K562 treated with DMSO at 1 percent for 4 hours (cell line): ENCODE measurements around the gene HDHD5. TPM values are rescaled to one million over a fixed set of nuclear protein-coding genes. Genes with fewer than 3 reads are reported as not detected.

Experiments
- total RNA-seq: library from RNA; unstranded; fragments of 300-600 nt; gene quantifications from 2 replicates; pipeline ENCODE4 v1.2.3, GENCODE V29; 2022; ENCODE audit not compliant: insufficient read depth

HDHD5 gene
- 7.5 and 12.0 TPM in 2 replicates for total RNA-seq

DNA sequence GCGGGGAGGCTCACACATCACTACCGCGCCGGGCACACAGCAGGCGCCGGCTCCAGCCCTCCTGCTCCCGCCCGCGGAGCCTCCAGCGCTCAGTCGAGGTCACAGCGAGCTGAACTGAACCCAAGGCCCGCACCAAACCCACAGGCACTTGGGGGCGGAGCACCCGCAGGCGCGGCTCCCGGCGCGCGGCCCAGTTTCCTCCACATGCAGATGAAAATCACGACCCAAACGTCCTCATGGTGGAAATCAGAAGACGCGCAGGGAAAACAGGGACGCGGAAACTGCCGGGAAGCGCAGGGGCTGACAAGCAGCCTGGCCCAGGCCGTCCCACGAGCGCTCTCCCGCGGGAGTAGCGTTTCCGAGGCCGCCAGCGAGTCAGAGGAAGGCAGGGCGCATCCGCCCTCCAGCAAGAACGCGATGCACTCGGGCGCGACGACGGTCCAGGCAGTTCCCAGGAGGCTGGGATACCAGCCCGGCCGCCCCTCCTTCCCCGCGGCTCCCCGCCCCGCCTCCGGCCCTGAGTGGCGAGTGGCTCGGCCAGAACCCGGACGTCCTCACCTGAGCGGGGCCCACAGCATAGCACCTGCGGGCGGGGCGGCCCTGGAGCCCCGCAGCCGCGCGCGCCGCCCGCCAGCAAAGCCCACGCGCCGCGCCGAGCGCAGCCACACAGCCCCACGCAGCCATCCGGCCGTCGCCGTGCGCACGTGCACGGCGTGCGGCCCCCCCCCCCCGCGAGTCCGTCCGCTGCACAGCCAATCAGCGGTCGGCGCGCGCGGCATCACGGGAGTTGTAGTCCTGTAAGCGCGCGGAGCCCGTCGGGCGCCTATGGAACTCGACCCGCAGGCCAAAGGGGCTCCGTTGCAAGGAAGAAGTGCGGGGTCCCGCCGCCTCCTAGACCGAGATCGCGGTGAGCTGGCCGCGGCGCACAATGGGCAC lies at the start of gene HDHD5:
Gene HDHD5 (minus strand): TSS at position 710 of the 936 bp plus-strand sequence. CDS start 26 bp downstream, at position 684.

DNA sequence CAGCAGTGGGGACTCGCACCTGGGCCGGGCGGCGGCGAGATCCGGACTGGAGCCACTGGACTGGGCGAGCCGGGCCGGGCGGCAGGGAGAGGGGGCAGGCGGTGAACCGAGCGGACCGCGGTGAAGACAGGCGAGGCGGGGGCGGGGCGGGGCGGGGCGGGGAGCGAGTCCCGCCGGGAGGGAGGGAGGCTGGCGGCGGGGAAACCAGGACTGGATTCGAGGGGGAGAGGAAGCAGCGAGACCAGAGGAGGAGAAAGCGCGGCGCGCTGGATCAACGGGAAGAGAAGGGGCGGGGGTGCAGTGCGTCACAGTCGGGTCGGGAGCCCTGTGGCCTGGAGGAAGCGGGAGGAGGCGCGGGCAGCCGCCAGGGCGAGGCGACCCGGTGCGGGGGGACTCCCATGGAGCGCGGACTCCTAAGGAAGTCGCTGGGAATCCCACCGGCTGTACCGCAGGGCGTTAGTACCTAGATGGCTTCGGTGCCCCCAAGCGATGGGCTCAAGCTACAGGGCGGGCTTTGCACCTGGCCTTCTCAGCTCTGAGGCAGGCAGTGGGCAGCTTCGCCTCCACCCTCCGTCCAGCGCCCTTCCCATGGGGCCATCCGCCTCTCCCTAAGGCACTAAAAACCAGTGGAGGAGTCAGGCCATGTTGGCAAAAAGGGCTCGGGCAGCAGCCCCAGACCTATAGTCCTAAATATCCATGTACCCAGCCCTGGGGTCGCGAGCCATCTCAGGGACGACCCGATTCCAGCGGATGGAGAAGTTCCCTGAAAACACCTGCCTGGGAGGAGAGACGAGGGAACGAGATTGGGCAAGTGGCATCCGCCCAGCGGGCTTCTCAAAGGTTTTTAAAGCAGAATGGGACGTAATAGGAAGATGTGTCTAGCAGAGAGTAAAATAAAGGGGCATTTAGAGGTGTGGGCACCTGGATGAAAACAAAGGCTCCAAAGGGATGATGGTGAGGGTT lies 37.6 kb downstream of the HDHD5 start, which contains the start of gene TMEM121B:
Gene TMEM121B (minus strand): TSS at position 128 of the 963 bp plus-strand sequence. CDS start 233 bp downstream, outside the sequence.

Other genes starting within 250 kb of the HDHD5 start
- not detected in 2 replicates for gene GAB4, start 151.1 kb downstream of the HDHD5 start, total RNA-seq
- 6.4 and 7.1 TPM in 2 replicates for gene IL17RA, start 74.3 kb downstream of the HDHD5 start, total RNA-seq
- not detected in 2 replicates for gene TMEM121B, start 37.9 kb downstream of the HDHD5 start, total RNA-seq
- gene ADA2, start 60.2 kb upstream of the HDHD5 start, total RNA-seq, result not detected in 2 replicates
- 0.21 and 0.28 TPM in 2 replicates for gene CECR2, start 210.2 kb upstream of the HDHD5 start, total RNA-seq